HG02973 (cell line): ENCODE data around the gene FCGR3A.
A peak's percentile ranks its signal among the peaks of the same experiment; 100 is the strongest.
"Not testable (repeated sequence)": the region's sequence is repeated elsewhere in the genome, so short reads cannot be mapped to it uniquely, and the experiment has no call there.

Source experiments
- ATAC-seq: cut with Tn5 transposase; IDR thresholded peaks from one replicate; pipeline ENCODE4 v1.9.1; 2021; ENCODE audit warnings: moderate library complexity; ENCODE audit not compliant: unreplicated experiment

The FCGR3A gene

DNA sequence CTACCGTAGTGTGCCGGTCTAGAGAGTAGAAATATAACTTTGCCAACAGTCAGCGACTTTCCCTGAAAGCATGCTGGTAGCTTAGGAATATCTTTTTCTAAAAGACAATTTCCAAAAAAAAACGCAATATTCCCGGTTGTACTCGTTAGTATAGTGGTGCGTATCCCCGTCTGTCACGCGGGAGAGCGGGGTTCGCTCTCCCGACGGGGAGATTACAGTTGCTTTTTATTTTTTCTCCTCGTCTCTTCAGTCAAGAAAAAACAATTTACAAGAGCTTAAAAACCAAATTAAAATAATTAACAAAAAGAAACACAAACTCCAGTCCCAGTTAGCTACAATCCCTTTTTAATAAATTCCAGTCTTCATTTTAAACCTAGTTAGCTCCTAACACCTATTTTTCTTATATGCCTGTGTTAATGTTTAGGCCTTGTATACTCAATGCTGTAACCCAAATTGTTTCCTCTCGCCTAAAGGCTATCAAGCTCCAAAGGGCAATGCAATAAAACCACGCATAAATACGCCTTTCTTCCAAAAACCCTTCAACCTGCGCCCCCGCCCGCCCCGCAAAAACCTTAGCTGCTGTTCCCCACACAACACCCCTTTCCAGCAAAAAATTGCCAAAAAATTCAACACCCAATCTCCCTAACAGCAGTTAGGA, 17.5 kb downstream of the FCGR3A start:
- ATAC-seq: no peak

GRCh38 chr1:161530671-161531641, 18.7 kb downstream of the FCGR3A start:
- peak; percentile 64 for ATAC-seq

DNA sequence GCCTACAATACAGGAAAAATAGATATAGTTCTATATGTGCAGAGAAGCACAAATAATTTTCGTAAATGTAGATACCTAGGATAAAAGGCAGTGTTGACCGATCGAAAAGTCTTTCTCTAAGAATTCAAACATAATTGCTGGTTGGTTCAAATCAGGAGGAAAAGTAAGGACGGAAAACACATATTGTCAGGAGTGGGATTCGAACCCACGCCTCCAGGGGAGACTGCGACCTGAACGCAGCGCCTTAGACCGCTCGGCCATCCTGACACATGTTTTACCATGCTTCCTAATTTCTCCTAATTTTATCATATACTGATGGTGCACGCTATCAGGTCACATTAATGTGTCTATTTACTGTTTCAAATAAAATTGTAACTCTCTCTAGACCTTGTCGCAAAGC, 19.5 kb downstream of the FCGR3A start:
- ATAC-seq: peak; percentile 21

DNA sequence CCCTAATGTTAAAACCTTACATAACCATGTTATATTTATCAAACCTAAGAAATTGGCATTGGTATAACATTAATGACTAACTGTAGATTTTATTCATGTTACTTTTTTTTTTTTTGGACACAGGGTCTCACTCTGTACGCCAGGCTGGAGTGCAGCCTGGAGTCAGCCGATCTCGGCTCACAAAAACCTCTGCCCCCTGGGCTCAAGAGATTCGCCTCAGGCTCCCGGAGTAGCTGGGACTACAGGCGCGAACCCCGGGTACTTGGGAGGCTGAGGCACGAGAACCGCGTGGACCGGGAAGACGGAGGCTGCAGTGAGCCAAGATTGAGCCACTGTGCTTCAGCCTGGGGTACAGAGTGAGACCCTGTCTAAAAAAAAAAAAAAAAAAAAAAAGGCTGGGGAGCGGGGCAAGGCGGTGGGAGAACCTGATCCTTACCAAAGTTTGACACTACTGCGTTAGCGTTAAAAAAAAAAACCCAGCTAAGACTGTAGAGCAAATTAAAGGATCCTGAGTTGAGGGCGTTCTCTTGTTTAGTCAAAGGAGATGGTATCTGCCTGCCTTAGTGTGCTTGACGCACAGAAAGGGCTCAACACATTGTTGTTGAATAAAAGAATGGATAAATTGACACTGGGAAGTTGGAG, 20.0 kb downstream of the FCGR3A start:
- not testable (repeated sequence) for ATAC-seq

- not testable (repeated sequence) for ATAC-seq
Measured at GRCh38 chr1:161528550-161528949, 21.1 kb downstream of the FCGR3A start.

GRCh38 chr1:161525918-161526317, 23.7 kb downstream of the FCGR3A start:
- ATAC-seq: not testable (repeated sequence)

DNA sequence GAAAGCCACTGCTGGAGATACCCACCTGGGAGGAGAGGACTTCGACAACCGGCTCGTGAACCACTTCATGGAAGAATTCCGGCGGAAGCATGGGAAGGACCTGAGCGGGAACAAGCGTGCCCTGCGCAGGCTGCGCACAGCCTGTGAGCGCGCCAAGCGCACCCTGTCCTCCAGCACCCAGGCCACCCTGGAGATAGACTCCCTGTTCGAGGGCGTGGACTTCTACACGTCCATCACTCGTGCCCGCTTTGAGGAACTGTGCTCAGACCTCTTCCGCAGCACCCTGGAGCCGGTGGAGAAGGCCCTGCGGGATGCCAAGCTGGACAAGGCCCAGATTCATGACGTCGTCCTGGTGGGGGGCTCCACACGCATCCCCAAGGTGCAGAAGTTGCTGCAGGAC, 24.3 kb downstream of the FCGR3A start:
- not testable (repeated sequence) for ATAC-seq

DNA sequence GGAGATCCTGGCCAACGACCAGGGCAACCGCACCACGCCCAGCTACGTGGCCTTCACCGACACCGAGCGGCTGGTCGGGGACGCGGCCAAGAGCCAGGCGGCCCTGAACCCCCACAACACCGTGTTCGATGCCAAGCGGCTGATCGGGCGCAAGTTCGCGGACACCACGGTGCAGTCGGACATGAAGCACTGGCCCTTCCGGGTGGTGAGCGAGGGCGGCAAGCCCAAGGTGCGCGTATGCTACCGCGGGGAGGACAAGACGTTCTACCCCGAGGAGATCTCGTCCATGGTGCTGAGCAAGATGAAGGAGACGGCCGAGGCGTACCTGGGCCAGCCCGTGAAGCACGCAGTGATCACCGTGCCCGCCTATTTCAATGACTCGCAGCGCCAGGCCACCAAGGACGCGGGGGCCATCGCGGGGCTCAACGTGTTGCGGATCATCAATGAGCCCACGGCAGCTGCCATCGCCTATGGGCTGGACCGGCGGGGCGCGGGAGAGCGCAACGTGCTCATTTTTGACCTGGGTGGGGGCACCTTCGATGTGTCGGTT, 24.8 kb downstream of the FCGR3A start:
- ATAC-seq: peak; percentile 8

DNA sequence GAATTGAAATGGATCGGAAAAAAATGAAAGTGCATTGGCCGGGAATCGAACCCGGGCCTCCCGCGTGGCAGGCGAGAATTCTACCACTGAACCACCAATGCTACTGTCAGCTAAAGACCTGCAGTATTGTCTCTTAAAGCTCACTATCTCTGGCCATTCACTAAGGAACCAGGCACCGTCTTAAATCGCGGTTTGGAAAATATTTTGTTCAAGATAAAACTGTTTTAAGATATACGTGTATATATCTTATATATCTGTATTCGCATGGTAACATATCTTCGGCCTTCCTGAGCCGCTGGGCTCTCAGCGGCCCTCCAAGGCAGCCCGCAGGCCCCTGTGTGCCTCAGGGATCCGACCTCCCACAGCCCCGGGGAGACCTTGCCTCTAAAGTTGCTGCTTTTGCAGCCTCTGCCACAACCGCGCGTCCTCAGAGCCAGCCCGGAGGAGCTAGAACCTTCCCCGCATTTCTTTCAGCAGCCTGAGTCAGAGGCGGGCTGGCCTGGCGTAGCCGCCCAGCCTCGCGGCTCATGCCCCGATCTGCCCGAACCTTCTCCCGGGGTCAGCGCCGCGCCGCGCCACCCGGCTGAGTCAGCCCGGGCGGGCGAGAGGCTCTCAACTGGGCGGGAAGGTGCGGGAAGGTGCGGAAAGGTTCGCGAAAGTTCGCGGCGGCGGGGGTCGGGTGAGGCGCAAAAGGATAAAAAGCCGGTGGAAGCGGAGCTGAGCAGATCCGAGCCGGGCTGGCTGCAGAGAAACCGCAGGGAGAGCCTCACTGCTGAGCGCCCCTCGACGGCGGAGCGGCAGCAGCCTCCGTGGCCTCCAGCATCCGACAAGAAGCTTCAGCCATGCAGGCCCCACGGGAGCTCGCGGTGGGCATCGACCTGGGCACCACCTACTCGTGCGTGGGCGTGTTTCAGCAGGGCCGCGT, 25.5 kb downstream of the FCGR3A start, which contains the start of gene HSPA6:
Gene HSPA6 (plus strand): TSS at position 724 of the 925 bp plus-strand sequence. CDS start 119 bp downstream, at position 843.
- ATAC-seq: peak; percentile 54

DNA sequence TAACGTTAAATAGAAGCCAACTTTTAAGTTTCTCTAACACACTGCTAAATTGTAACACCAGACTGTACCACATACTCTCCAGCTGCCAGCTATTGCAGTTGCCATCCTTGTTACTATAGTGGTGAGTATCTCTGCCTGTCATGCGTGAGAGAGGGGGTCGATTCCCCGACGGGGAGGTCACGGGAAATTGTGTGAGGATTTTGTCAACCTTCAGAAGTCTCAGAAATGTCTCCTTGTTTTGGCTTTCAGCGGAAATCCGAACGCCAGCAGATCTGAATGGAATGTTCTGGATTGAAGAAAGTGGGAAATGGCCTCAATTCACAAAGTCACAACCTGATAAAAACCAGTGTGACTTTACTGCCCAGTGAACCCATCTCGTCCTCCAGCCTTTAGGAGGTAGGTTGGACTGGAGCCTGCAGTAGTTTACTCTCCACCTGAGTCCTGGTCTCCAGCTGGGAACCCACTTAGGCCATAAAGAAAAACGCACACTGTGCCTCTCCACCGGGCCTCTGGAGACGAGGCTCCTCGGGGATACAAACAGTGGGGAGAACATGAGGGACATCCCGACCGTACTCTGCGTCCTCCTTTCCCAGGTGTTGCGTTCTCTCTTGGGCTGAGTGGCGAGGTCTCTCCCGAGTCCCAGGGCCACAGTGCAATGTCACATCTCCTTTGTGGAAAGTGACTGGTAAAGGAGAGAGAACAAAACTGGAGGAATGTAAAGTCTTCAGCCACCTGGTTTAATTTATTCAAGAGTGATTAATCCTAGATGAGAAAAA, 26.4 kb downstream of the FCGR3A start:
- ATAC-seq: peak; percentile 7

DNA sequence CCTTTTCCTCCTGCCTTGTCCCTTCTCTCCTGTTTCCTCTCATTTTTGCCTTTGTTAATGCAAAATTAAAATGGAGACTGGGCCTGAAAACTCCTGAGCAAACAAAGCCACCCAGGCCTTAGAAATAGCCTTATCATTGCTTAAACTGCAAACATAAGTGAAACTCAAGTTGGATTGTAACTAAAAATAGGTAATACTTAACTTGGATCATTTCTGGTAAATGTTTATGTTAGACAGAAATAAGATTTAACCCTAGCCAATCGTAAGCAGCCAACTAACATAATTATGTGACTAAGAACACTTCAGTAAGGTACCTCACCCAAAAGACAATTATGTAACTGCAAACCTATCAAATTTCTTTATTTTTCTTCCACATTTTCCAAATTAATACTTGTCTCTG, 35.7 kb downstream of the FCGR3A start:
- ATAC-seq: not testable (repeated sequence)

DNA sequence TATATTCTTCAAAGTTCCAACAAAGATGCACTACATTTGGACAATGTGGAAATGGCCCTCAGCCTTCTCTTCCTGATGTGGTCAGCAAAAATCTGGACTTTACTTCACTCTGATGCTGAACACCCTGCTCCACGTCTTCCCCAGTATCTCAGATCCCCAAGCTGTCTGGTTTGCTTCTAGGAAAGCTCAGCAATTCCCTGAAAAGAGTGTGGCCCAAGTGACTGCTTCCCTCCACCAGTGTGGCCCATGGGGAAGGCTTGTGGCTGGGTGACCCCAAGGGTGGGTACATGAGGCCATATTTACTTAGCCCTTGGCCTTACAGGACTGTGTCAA, 36.2 kb downstream of the FCGR3A start:
- not testable (repeated sequence) for ATAC-seq

DNA sequence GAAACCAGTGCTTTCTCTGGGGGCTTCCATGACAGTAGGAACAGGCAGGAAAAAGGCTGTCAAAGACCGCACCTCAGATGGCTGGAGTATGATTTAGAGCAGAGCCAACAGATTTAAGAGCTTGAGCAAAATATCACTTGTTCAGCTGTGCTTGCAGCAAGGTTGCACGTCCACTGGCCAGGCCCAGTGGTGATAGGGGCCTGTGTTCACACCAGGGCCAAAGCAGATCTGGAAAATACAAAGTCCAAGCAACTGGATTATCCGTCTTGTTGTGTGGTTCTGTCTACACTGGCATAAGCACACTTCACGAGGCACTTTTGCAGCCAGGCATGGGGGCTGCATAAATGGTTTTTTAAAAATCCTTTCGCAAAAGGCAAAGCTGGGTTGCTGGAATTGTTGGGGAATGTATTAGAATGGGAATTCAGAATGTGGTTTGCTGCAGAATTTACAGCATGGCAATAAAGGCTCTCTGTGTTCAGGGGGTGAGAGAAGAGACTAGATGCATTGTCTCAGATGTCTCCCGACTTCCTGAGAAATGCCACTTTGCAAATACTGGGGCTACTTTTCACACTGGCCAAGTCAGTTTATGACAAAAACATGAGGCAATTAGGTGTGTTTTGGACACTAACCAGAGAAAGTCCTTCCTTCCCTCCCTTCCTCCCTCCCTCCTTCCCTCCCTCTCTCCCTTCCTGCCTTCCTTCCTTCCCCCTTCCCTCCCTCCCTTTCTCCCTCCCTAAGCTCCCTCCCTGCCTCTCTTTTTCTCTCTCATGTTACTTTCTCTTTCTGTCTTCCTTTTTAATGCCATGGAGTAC, 36.8 kb downstream of the FCGR3A start:
- ATAC-seq: not testable (repeated sequence)

DNA sequence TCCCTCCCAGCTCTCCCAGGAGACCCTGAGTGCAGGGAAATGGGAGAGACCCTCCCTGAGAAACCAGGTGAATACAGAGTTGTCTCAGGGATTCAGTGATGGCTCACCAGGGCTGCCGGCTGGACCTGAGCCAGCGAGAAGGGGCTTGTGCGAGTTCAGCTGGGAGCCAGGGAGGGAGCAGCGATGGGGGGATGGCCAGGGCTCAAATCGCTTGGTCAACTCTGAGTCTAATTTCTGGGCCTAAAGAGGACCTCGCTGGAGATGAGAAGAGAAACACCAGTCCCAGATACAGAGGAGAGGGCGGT, 37.9 kb downstream of the FCGR3A start:
- no peak for ATAC-seq

GRCh38 chr1:161511018-161511755, 38.4 kb downstream of the FCGR3A start:
- ATAC-seq: no peak

GRCh38 chr1:161510477-161510876, 39.1 kb downstream of the FCGR3A start:
- no peak for ATAC-seq

GRCh38 chr1:161506336-161507223, 43.0 kb downstream of the FCGR3A start:
- no peak for ATAC-seq
